Hepatocyte (in vitro differentiated cells): Measurements from ENCODE around the gene DTD1.

Experiments
- EZH2 ChIP-seq: fragments of 200-600 bp; sonication (generic); IDR thresholded peaks from 2 replicates; pipeline ENCODE4 v1.6.1; 2016; ENCODE audit warnings: antibody characterized with exemption, mild to moderate bottlenecking, borderline replicate concordance
- EZH2phosphoT487 ChIP-seq: fragments of 200-600 bp; sonication (generic); IDR thresholded peaks from one replicate; pipeline ENCODE4 v1.6.1; 2018; ENCODE audit warnings: antibody characterized with exemption, mild to moderate bottlenecking, low read depth, moderate library complexity; ENCODE audit not compliant: unreplicated experiment, severe bottlenecking
- TF ChIP-seq, protein P1 (sequence below): fragments of 200-600 bp; sonication (generic); IDR thresholded peaks from 2 replicates; pipeline ENCODE4 v1.5.1; 2016; ENCODE audit warnings: antibody characterized with exemption, mild to moderate bottlenecking; ENCODE audit not compliant: poor library complexity

- TF ChIP-seq, protein P1, sequence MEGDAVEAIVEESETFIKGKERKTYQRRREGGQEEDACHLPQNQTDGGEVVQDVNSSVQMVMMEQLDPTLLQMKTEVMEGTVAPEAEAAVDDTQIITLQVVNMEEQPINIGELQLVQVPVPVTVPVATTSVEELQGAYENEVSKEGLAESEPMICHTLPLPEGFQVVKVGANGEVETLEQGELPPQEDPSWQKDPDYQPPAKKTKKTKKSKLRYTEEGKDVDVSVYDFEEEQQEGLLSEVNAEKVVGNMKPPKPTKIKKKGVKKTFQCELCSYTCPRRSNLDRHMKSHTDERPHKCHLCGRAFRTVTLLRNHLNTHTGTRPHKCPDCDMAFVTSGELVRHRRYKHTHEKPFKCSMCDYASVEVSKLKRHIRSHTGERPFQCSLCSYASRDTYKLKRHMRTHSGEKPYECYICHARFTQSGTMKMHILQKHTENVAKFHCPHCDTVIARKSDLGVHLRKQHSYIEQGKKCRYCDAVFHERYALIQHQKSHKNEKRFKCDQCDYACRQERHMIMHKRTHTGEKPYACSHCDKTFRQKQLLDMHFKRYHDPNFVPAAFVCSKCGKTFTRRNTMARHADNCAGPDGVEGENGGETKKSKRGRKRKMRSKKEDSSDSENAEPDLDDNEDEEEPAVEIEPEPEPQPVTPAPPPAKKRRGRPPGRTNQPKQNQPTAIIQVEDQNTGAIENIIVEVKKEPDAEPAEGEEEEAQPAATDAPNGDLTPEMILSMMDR: no peak
- TF ChIP-seq EZH2phosphoT487 (no peak), EZH2 (no peak)
Observed at GRCh38 chr20:18794428-18794787, 206.6 kb downstream of the DTD1 start.
